Fibroblast of peridontal ligament (primary cell): ENCODE measurements around the gene GNB1L.

Source experiments
- DNase-seq: peaks from one replicate; pipeline ENCODE4 v3.0.0-alpha.2; 2010; ENCODE audit errors: extremely low read depth

Gene GNB1L

GRCh38 chr22:19876314-19876940 is 21.8 kb upstream of the GNB1L start:
- no peak for DNase-seq

- DNase-seq: no peak
These were observed 21.0 kb upstream of the GNB1L start for GRCh38 chr22:19875531-19876313.

- no peak for DNase-seq
These were observed 20.4 kb upstream of the GNB1L start for GRCh38 chr22:19875061-19875530.

- no peak for DNase-seq
These were observed 19.8 kb upstream of the GNB1L start for GRCh38 chr22:19874307-19875060.

- no peak for DNase-seq
These were observed 19.3 kb upstream of the GNB1L start for GRCh38 chr22:19873960-19874306.

GRCh38 chr22:19873138-19873959 is 18.7 kb upstream of the GNB1L start:
- no peak for DNase-seq

GRCh38 chr22:19872779-19873137 is 18.1 kb upstream of the GNB1L start:
- no peak for DNase-seq

GRCh38 chr22:19871845-19872778 is 17.4 kb upstream of the GNB1L start:
- no peak for DNase-seq

- no peak for DNase-seq
These were observed 16.6 kb upstream of the GNB1L start for GRCh38 chr22:19871023-19871844.

GRCh38 chr22:19870153-19871022 is 15.7 kb upstream of the GNB1L start:
- no peak for DNase-seq

GRCh38 chr22:19869497-19870152 is 15.0 kb upstream of the GNB1L start:
- no peak for DNase-seq

GRCh38 chr22:19868773-19869471 is 14.2 kb upstream of the GNB1L start:
- DNase-seq: no peak

GRCh38 chr22:19868333-19868732 is 13.7 kb upstream of the GNB1L start:
- DNase-seq: no peak

GRCh38 chr22:19867617-19868016 is 12.9 kb upstream of the GNB1L start:
- no peak for DNase-seq

- DNase-seq: no peak
These were observed 12.0 kb upstream of the GNB1L start for GRCh38 chr22:19866665-19867009.

- no peak for DNase-seq
These were observed 10.6 kb upstream of the GNB1L start for GRCh38 chr22:19865141-19865829.

GRCh38 chr22:19864538-19865106 is 9.9 kb upstream of the GNB1L start:
- DNase-seq: no peak
